HG03521 (cell line): ENCODE data around the gene DSC2.
"Not testable (repeated sequence)": the region's sequence is repeated elsewhere in the genome, so short reads cannot be mapped to it uniquely, and the experiment has no call there.

Source experiments
- ATAC-seq: cut with Tn5 transposase; IDR thresholded peaks from one replicate; pipeline ENCODE4 v1.9.1; 2021; ENCODE audit warnings: mild to moderate bottlenecking, moderate library complexity; ENCODE audit not compliant: unreplicated experiment

The DSC2 gene

GRCh38 chr18:31045599-31045998 is 56.6 kb downstream of the DSC2 start:
- ATAC-seq = no peak

- no peak for ATAC-seq
Observed at GRCh38 chr18:31044926-31045325, 57.3 kb downstream of the DSC2 start.

DNA sequence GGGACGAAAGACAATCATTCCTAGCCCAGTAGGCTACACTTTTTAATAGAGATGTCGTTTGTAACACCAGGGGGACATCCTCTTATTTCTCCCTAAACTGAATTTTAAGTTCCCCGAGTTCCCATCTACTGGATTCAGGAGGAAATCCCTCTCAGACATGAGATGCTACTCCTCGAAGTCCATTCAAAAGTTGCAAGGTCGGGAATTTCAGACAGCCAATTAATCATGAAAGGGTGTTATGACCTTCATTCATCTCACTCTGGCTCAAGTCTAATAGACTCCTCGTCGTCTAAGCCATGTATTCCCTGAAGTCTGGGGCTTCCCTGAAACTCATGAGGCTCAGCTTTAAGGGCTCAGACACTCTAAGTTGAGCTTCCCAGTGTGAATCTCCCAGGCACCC is 58.5 kb downstream of the DSC2 start:
- ATAC-seq = no peak

DNA sequence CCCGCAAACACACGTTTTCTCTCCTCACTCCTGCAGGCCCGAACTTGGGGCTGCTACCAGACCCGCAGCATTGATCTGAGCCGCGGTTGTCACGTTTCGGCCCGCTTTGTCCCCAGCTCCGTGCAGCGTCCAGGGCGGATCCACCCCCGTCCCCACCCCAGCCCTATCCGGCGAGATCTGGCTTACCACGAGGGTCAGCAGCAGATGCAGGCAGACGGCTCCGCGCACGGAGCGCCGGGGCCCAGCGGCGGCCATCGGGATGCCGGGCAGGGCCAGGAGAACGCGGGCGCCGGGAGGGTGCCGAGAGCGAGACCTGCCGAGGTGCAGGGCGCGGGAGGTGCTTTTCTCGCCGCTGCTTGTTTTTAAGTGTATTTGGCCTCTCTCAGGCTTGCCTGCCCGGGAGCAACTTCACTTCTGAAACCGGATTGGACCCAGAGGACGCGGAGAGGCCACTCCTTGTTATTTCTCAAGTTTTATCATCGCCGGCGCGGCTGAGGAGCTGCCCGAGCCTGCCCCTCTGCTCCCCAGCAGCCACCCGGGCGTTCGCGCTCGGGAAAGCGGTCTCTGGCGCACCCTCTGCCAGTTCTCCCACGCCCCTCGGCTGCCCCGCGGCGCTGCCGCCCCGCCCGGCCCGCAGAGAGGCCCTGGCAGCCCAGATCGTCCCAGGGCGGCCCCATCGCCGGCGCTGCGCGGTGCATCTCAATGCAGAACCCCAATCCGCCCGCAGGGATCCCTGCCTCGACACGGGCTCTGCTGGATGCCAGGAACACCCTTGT is 59.6 kb downstream of the DSC2 start, which contains the start of gene DSC3:
Gene DSC3, minus strand, starts transcription at position 337 of the 776 bp plus-strand sequence. Its CDS starts 82 bp downstream, at position 255.
- ATAC-seq = no peak

DNA sequence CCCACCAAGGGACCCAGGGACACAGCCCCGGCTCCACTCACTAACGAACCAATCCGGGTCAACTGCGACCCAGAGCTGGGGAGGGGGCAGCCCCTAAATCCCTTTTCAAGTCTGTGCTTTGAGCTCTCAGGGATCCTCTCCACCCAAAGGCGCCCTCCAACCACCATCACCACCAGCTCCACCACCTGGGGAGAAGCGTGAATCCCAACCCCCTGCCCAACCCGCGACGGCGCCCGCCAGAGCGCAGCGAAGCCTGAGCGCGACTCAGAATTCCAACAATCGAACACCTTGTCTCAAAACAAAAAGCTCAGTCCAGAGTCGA is 60.2 kb downstream of the DSC2 start:
- no peak for ATAC-seq

DNA sequence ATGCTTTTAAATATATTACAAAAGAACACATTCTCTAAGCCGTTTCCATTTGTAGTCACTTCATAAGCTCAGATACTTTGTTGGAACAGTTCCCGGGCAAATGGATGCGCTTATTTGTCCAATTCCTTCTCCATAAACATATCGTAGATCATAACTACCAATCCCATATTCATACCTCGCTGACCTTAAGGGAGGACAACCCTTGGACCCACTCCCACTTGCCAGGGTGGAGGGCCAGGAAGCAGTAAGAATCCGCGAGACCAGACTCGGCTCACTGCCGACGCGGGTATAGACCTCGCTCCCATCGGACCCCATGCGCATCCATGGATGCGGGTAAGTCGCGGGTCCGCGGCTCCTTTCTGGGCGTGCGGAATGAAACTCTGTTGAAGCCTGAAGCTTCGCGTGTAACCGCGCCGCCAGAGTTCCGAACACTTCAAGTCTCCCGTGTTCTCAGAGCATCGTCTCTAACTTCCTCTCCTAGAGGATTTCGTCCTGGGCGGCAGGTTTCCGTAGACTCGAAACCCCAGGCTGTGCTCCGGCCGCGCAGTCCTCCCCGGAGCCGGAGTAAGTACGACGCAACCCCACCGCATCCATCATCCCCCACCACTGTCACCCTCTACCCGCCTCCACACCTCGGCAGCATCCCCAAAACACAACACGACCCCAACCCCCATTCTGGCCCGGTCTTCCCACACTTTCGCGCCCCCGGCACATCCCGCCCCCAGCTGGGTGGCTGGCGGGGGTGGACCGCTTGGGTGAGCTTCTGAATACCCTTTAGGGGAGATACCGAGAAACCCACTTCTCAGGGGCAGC is 60.7 kb downstream of the DSC2 start:
- ATAC-seq = no peak

GRCh38 chr18:31040686-31041270 is 61.4 kb downstream of the DSC2 start:
- no peak for ATAC-seq

GRCh38 chr18:31039426-31039825 is 62.8 kb downstream of the DSC2 start:
- no peak for ATAC-seq

GRCh38 chr18:31037686-31038085 is 64.5 kb downstream of the DSC2 start:
- ATAC-seq = not testable (repeated sequence)

- ATAC-seq = no peak
Observed at GRCh38 chr18:31034541-31034940, 67.7 kb downstream of the DSC2 start.

- ATAC-seq = no peak
Observed at GRCh38 chr18:31030574-31031278, 71.5 kb downstream of the DSC2 start.

DNA sequence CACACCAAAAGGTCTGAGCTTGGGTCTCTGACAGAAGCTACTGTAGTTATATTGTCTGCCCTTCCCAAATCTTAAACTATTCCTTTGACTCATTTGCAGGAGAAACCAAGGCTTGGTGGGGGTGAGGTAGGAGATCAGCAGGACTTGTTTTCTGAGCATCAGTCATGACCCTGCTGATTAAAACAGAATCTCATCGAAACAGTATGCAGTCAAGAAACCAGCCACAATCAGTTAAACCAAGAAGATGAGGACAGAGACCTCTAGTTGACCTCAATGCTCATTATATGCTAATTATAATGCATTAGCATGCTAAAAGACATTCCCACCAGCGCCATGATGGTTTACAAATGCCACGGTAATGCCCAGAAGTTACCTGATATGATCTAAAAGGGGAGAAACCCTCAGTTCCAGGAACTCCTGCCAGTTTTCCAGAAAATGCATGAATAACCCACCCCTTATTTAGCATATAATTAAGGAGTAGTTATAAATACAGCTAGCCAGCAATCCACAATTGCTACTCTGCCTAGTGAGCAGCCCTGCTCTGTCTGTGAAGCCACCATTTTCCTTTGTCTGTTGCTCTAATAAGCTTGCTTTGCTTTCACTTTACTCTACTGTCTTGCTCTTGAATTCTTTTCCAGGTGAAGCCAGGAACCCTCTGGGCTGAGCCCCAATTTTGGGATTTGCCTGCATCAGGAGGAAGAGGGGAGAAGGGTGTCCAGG is 86.3 kb downstream of the DSC2 start:
- ATAC-seq = no peak

DNA sequence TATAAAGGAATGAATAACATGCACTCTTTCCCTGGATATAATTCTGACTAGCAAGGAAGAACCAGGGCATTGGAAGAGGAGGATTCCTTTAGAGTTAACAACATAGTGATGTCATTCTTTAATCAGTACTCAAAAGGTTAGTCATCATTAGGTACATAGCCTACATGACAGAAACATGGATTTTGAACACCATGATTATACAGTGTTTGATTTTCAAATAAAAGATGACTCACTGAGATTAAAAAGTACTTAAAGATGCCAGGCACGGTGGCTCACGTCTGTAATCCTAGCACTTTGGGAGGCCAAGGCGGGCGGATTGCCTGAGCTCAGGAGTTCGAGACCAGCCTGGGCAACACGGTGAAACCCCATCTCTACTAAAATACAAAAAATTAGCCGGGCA is 90.8 kb downstream of the DSC2 start:
- ATAC-seq = not testable (repeated sequence)

DNA sequence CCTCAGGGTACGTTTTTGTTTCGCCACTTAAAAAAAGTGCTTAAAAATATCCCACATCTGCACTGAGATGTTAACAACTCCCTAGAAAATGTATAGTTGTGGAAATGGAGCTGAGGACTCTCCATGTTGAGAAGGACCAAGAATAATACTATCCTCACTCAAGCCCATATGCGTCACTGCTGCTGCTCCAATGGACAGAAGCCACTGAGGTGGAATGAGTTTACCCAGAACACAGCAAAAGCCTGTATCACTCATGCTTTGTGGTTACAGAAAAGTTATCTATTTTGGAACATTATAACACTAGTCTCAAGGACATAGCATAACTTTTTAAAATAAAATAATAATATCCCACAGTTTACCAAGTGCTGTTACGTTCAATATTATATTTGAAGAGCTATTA is 91.6 kb downstream of the DSC2 start:
- no peak for ATAC-seq
